ENCODE data around the gene ASTN1. TPM values are rescaled to one million over a fixed set of nuclear protein-coding genes. Genes with fewer than 3 reads are reported as not detected.
"Not testable (repeated sequence)": the region's sequence is repeated elsewhere in the genome, so short reads cannot be mapped to it uniquely, and the experiment has no call there.

Gene ASTN1
- total RNA-seq, 3 donors from 2014 or later = 0.10 to 2.2 (median 0.14) TPM

DNA sequence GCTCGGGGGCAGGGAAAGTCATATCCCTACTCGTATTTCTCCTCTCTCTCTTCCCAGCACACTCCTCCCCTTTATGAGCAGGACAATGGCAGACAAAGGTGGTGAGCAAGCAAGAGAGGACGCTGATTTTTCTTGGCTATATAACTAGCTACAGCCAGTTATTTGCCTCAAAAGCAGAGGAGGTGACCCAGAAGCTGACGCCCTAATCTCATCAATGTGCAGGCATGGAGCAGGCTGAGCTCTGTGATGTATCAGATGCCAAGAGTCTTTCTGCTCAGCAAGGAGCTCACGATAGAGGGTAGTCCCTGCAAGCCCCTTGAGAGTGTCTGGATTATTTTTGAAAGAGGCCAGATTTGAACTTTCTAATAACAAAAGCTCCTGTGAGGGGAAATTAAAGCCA lies 75.5 kb downstream of the ASTN1 start:
- Histone ChIP-seq H3K4me1 (ENCODE audit: low read depth) (no peaks in the 10 kb centered on the region), H3K4me3 (no peak overlapping the region), H3K36me3 (ENCODE audit: low read depth) (no peaks in the 10 kb centered on the region), H3K9me3 (no peaks in the 10 kb centered on the region)
- no peak for TF ChIP-seq CTCF (IDR thresholded peaks at IDR 0.05)
- DNase-seq (no peak), ATAC-seq (no peak)
- intact Hi-C loops (cut with DNase I, micrococcal nuclease) = no loop called here

- intact Hi-C loops (cut with DNase I, micrococcal nuclease) = no loop called here
- Histone ChIP-seq H3K36me3 (ENCODE audit: low read depth) (no peaks in the 10 kb centered on the region), H3K9me3 (no peaks in the 10 kb centered on the region), H3K4me1 (ENCODE audit: low read depth) (no peaks in the 10 kb centered on the region), H3K4me3 (no peak overlapping the region)
- DNase-seq = no peak
- no peak for TF ChIP-seq CTCF (IDR thresholded peaks at IDR 0.05)
- ATAC-seq = no peak
These were observed 81.4 kb downstream of the ASTN1 start for GRCh38 chr1:177082855-177083693.

DNA sequence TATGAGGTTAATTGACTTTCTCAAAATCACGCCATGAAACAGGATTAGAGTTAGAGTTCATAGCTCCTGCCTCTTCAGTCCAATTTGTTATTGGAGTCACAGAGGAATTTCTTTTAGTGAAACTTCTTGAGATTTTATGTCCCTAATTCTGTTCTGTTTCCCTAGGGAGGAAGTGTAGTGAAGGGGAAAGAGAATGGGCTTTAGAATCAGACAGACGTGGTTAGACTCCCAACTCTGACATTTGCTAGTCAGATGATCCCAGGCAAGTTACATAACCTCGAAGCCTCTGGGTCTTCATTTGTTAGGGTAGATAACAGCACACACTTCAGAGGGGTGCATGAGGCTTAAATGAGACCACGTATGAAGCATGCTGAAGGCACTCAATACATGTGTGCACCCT lies 83.9 kb downstream of the ASTN1 start:
- H3K9me3 ChIP-seq = no peaks in the 10 kb centered on the region
- TF ChIP-seq CTCF (IDR thresholded peaks at IDR 0.05) = no peak
- H3K4me1 ChIP-seq (ENCODE audit: low read depth) = no peaks in the 10 kb centered on the region
- H3K36me3 ChIP-seq (ENCODE audit: low read depth) = no peaks in the 10 kb centered on the region
- intact Hi-C loops (cut with DNase I, micrococcal nuclease) = no loop called here
- DNase-seq (no peak), ATAC-seq (no peak)
- H3K4me3 ChIP-seq = no peak overlapping the region

DNA sequence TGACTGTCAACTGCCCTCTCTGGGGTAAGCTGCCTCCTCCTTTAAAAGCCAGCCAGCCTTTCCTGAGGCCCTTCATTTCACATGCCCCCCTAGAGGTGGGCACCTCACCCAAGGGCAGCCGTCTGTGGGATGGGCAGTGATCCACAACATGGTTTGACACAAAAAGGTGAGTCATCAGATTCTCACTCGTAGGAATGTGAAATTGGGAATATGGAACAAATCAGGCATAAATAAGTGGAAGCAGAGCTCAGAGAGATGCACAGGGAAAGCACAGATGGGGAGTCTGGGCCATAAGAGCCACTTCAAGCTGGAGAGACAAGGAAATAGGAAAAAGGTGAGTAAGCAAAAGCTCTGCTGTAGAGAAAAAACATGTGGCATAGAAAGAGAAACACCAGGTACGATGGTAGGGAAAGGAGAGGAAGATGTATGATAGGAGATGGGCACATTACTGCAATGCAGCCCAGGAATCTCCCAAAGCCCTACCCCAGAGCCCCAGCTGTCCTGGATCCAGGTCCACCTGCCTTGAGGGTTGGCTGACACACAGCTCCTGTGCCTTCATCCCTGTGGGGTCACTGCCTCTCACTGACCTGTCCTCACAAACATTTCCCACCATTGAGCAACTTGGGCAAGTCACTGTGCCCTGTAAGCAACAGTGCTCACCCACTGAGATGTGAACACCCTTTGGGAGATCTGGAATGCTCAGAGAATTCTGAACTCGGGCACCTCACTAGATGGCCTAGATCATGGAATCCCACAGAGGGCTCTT lies 86.6 kb downstream of the ASTN1 start:
- no peak for TF ChIP-seq CTCF (IDR thresholded peaks at IDR 0.05)
- intact Hi-C loops (cut with DNase I, micrococcal nuclease) = no loop called here
- Histone ChIP-seq H3K36me3 (ENCODE audit: low read depth) (no peaks in the 10 kb centered on the region), H3K4me1 (ENCODE audit: low read depth) (no peaks in the 10 kb centered on the region), H3K9me3 (no peaks in the 10 kb centered on the region), H3K4me3 (no peak overlapping the region)
- no peak for ATAC-seq
- no peak for DNase-seq

GRCh38 chr1:177077006-177077405 lies 87.5 kb downstream of the ASTN1 start:
- no peak for TF ChIP-seq CTCF (IDR thresholded peaks at IDR 0.05)
- Histone ChIP-seq H3K4me3 (no peak overlapping the region), H3K4me1 (ENCODE audit: low read depth) (no peaks in the 10 kb centered on the region), H3K36me3 (ENCODE audit: low read depth) (no peaks in the 10 kb centered on the region), H3K9me3 (no peaks in the 10 kb centered on the region)
- DNase-seq (no peak), ATAC-seq (no peak)
- intact Hi-C loops (cut with DNase I, micrococcal nuclease) = no loop called here

- H3K4me3 ChIP-seq; H3K4me1 ChIP-seq (ENCODE audit: low read depth); H3K9me3 ChIP-seq; H3K36me3 ChIP-seq (ENCODE audit: low read depth); DNase-seq; intact Hi-C loops (cut with DNase I, micrococcal nuclease); ATAC-seq: not testable (repeated sequence)
These were observed 89.7 kb downstream of the ASTN1 start for GRCh38 chr1:177074811-177075210.

All from mucosa of descending colon (tissue), 3 donors.